Mucosa of stomach (tissue), 1 donor: Measurements from ENCODE around the gene PFKFB4.

Experiments
- H3K27me3 ChIP-seq: one replicate; pipeline ENCODE4 v1.7.0; 2013; ENCODE audit warnings: mild to moderate bottlenecking, low read length; ENCODE audit not compliant: control insufficient read depth, insufficient read depth
- H3K36me3 ChIP-seq: one replicate; pipeline ENCODE4 v1.7.0; 2013; ENCODE audit warnings: low read length; ENCODE audit not compliant: control insufficient read depth, insufficient read depth
- H3K4me1 ChIP-seq: one replicate; pipeline ENCODE4 v1.7.0; 2013; ENCODE audit warnings: mild to moderate bottlenecking, low read length; ENCODE audit not compliant: control insufficient read depth, insufficient read depth
- H3K4me3 ChIP-seq: one replicate; pipeline ENCODE4 v1.7.0; 2013; ENCODE audit warnings: low read length
- H3K9ac ChIP-seq: one replicate; pipeline ENCODE4 v1.7.0; 2013; ENCODE audit warnings: mild to moderate bottlenecking, low read length, moderate library complexity
- H3K9me3 ChIP-seq: one replicate; pipeline ENCODE4 v1.7.0; 2013; ENCODE audit warnings: mild to moderate bottlenecking, low read length, moderate library complexity; ENCODE audit not compliant: control insufficient read depth
- donor health status: Pancreatic carcinoma.

Gene PFKFB4

DNA sequence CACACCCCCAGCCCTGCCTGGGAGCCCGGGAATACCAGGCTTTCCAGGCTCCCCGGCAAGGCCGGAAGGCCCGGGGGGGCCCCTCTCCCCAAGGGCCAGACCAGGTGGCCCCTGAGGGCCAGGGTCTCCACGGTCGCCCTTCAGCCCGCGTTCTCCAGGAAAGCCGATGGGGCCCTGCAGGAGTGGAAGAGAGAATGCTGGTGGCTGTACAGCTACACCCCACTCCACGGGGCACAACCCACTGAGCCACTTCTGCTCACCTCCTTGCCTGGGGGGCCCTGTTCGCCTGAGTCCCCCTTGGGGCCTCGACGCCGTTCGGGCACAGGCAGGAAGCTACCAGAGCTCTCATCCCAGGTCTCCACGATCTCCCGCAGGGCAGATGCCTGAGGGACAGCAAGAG lies 18.8 kb upstream of the PFKFB4 start:
- Histone ChIP-seq H3K4me1 (no peaks in the 10 kb centered on the region), H3K27me3 (no peaks in the 10 kb centered on the region), H3K36me3 (no peaks in the 10 kb centered on the region), H3K4me3 (no peak overlapping the region), H3K9ac (no peak overlapping the region), H3K9me3 (no peaks in the 10 kb centered on the region)

DNA sequence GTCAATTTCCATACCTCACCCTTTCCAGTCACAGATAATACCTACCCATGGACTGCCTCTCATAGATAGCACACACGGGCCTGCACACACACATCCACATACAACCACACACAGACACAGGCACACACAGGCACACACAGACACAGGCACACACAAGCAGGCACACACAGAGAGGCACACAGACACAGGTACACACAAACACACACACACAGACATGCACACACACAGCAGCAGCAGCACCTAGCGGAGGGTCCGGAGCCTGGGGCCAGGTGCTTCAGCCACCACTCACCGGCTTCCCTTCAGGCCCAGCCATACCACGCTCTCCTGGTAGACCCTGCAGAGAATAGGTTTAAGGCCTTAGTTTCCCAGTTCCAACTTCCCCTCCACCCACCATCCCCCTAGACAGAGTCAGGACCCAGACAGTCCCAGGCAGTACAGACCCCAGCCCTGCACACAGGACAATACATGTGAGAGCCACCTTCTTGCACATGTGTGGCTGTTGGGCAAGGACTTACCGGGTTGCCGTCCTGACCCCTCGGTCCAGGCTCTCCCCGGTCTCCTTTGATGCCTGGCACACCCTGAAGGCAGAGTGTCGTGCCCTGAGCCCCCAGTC lies 17.5 kb upstream of the PFKFB4 start:
- H3K36me3 ChIP-seq: no peaks in the 10 kb centered on the region
- H3K9ac ChIP-seq: no peak overlapping the region
- no peaks in the 10 kb centered on the region for H3K27me3 ChIP-seq
- no peaks in the 10 kb centered on the region for H3K9me3 ChIP-seq
- no peaks in the 10 kb centered on the region for H3K4me1 ChIP-seq
- H3K4me3 ChIP-seq: no peak overlapping the region

DNA sequence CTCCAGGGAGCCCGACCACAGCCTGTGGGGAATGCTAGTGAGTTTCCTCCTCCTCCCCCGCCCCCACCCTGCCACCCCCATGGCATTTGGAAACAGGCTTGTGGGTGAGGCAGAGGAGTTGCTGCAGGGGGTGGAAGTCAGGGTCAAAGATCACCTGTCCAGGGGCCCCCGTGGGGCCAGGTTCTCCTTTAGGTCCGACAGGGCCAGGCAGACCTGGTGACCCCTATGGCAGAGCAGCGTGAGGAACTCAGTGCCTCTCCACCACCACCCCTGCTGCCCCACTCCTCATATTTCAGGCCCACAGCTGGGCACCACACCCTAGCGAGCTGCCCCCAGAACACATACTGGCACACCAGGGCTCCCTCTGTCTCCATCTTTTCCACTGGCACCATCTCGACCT lies 15.9 kb upstream of the PFKFB4 start:
- H3K27me3 ChIP-seq: no peaks in the 10 kb centered on the region

DNA sequence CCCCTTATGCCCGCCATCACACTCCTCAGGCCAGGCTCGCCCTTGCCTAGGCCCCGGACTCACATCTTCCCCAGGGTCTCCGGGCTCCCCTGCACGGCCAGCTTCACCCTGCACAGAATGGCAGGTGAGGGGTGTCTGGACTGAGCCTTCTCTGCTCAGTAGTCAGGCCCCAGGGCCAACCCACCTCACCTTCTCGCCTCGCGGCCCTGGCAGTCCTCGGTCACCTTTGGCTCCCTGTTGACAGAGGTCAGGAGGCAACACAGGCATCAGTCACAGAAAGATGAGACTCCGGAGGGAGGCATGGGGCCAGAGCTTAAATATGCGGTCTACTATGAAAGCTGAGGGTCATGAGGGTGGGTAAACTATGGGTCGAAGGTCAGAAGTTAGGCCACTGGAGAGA lies 15.3 kb upstream of the PFKFB4 start:
- Histone ChIP-seq H3K9me3 (no peaks in the 10 kb centered on the region), H3K9ac (no peak overlapping the region), H3K4me3 (no peak overlapping the region), H3K36me3 (no peaks in the 10 kb centered on the region), H3K4me1 (no peaks in the 10 kb centered on the region), H3K27me3 (no peaks in the 10 kb centered on the region)

More for the DNA sequence above, 15.9 kb upstream of the PFKFB4 start:
- no peaks in the 10 kb centered on the region for H3K4me1 ChIP-seq
- H3K9ac ChIP-seq: no peak overlapping the region
- H3K36me3 ChIP-seq: no peaks in the 10 kb centered on the region
- no peaks in the 10 kb centered on the region for H3K9me3 ChIP-seq
- no peak overlapping the region for H3K4me3 ChIP-seq

DNA sequence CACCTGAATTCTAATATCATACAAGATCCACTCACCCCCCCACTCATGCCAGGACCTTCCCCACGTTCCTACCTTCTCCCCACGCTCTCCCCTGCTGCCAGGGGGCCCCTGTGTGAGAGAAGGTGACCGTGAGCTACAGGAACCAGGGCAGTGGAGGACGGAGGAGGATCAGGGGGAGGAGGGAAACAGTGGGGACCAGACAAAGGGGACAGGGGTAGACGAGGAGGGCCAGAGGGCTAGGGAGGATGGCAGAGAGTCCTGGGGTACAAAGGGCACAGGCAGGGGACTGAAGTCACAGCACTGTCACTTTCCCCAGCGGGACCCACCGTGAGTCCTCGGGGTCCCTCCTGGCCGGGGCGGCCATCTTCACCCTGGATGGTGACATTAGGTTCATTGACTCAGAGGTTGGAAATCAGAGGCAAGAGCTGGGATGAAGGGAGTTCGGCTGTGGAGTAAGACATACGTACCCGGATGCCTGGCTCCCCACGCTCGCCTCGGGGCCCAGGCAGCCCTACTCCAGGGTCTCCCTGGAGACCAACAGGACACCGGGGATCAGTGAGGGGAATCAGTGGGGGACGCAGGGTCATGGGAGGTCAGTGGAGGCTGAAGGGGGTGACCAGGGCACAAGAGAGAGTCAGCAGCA lies 13.3 kb upstream of the PFKFB4 start:
- Histone ChIP-seq H3K4me3 (no peak overlapping the region), H3K4me1 (no peaks in the 10 kb centered on the region), H3K27me3 (no peaks in the 10 kb centered on the region), H3K9me3 (no peaks in the 10 kb centered on the region), H3K36me3 (no peaks in the 10 kb centered on the region), H3K9ac (no peak overlapping the region)

DNA sequence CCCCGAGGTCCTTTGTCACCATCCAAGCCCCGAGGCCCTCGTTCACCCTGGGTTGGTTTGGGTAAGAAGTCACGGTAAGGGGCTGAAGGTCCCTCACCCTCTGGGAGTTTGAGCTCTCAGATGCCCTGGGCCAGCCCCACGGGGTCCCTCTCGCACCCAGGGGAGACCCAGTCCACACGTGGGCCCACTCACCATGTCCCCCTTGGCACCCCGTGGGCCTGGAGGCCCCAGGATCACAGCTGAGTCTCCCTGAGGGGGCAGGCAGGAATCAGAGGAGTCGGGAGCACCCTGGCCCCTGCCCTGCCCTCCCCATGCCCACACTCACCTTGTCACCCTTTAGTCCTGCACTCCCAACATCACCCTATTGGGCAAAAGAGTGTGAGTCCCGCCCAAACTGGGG lies 12.8 kb upstream of the PFKFB4 start:
- Histone ChIP-seq H3K4me3 (no peak overlapping the region), H3K27me3 (no peaks in the 10 kb centered on the region), H3K9ac (no peak overlapping the region), H3K4me1 (no peaks in the 10 kb centered on the region), H3K9me3 (no peaks in the 10 kb centered on the region), H3K36me3 (no peaks in the 10 kb centered on the region)

DNA sequence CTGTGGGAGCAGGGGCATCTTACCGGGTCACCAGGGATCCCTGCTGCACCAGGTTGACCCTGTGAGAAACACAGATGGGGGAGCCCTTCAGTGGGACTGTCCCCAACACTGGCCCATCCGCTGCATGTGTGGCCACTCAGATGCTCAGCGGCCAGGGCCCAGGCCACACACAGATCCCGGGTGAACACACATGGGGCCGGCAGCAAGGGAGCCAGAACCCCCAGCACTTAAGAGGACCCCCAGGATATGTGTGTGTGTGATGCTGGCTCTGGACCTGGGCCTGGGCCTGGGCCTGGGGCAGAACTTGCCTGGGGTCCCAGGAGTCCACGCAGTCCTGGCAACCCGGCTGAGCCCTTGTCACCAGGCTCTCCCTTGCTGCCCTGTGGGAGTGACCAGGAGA lies 11.9 kb upstream of the PFKFB4 start:
- Histone ChIP-seq H3K36me3 (no peaks in the 10 kb centered on the region), H3K4me1 (no peaks in the 10 kb centered on the region), H3K27me3 (no peaks in the 10 kb centered on the region), H3K9me3 (no peaks in the 10 kb centered on the region), H3K9ac (no peak overlapping the region), H3K4me3 (no peak overlapping the region)

DNA sequence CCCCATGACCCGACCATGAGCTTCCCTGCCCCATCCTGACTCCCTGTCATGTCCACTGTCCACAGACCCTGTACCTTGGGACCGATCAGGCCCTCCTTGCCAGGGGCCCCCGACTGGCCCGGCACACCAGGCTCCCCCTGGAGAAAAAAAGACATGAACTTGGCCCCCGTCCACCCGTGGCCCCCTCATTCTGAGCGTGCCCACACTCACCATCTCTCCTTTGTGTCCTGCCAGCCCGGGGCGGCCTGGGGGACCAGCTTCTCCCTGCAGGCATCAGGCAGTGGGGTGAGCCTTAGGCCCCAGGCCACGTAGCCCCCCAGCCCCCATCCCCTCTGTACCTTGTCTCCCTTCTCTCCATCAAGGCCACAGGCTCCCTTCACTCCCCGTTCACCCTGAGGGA lies 10.9 kb upstream of the PFKFB4 start:
- Histone ChIP-seq H3K4me1 (no peaks in the 10 kb centered on the region), H3K27me3 (no peaks in the 10 kb centered on the region), H3K4me3 (no peak overlapping the region), H3K9ac (no peak overlapping the region), H3K9me3 (no peaks in the 10 kb centered on the region), H3K36me3 (no peaks in the 10 kb centered on the region)

DNA sequence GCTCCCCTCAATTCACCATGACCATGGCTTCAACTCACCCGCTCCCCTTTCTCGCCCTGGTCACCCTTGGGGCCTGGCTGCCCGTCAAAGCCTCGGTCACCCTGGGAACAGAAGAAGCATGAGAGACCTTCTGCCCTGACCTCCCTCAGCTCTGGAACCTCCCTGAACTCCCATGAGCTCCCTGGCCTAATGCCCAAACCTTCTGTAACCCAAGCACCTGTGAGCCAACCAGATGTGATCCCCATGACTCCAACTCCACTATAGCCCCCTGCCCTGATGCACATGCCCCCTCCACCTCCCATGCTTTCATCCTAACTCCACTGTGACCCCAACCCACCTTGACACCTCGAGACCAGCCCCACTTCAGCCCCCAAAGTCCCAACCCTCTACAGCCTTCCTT lies 10.5 kb upstream of the PFKFB4 start:
- Histone ChIP-seq H3K9ac (no peak overlapping the region), H3K27me3 (no peaks in the 10 kb centered on the region), H3K4me1 (no peaks in the 10 kb centered on the region), H3K36me3 (no peaks in the 10 kb centered on the region), H3K9me3 (no peaks in the 10 kb centered on the region), H3K4me3 (no peak overlapping the region)

DNA sequence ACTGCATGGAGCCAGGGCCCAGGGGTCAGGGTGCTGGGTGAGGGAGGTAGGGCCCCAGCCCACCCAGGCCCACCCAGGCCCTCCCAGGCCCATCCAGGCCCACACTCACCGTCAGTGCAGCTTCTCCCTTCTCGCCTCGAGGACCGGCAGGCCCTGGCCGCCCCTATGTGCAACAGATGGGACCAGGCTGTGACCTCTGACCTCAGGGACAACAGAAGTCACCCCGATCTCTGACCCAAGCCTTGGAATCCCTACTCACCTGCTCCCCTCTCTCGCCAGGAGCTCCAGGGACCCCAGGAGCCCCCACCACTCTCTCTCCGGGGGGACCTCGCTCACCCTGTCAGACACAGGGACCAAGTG lies 9.8 kb upstream of the PFKFB4 start:
- H3K36me3 ChIP-seq: no peaks in the 10 kb centered on the region
- H3K4me1 ChIP-seq: peaks cover under 1% of the 10 kb centered on the region
- H3K4me3 ChIP-seq: no peak overlapping the region
- H3K27me3 ChIP-seq: no peaks in the 10 kb centered on the region
- no peaks in the 10 kb centered on the region for H3K9me3 ChIP-seq
- no peak overlapping the region for H3K9ac ChIP-seq

DNA sequence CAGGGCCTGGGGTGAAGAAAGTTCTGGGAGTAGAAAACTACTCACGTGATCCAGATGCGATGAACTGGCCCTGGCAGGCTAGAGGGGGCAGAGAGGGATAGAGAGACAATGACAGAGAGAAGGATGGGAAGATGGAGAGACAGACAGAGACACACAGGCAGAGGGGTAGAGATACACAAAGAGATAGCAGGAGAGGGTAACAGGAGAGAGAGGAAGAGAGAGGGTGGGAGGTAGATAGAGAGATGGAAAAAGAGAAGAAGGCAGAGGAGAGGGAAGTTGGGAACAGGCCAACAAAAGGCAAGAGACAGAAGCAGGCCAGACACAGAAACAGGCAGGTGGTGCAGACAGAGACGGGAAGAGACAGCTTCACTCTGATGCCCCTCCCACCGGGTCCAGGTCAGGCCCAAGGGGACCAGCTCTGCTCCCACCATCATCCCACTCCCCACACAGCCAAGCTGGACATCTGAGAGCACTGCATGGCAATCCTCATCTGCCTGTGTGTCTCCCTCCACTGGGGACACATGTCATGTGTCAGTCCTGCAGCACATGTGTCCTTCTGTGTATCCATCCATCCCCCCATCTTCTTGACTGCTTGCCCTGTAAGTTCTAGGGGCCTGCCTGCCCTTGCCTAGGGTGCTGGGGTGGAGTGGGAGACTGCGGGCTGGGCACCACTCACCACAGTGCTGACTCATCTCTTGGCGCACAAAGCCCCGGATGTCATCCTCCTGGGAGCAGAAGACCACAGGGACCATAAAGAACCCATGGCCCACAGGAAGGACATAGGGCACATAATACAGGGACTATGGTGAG lies 9.2 kb upstream of the PFKFB4 start:
- H3K4me1 ChIP-seq: peaks cover 6% of the 10 kb centered on the region
- no peaks in the 10 kb centered on the region for H3K36me3 ChIP-seq
- H3K27me3 ChIP-seq: no peaks in the 10 kb centered on the region
- no peak overlapping the region for H3K9ac ChIP-seq
- H3K4me3 ChIP-seq: no peak overlapping the region
- no peaks in the 10 kb centered on the region for H3K9me3 ChIP-seq

DNA sequence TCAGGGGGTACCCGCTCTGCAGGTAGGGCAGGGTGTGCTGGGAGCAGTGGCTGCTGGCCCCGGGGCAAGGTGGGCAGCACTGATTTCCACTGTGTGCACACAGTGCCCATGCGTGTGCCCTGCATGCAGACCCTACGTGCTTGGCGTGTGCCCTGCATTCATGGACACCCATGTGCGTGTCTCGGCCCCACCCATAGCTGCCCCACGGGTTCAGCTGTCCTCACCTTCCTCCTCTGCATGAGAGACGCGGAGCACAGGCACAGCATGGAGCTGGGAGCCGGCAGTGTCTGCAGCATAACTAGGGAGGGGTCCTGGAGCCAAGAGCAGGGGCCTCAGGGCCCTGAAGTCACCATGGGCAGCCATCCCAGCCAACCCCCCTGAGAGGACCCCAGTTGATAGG lies 8.6 kb upstream of the PFKFB4 start:
- Histone ChIP-seq H3K9me3 (no peaks in the 10 kb centered on the region), H3K4me3 (no peak overlapping the region), H3K9ac (no peak overlapping the region), H3K4me1 (peaks cover 10% of the 10 kb centered on the region), H3K36me3 (no peaks in the 10 kb centered on the region), H3K27me3 (no peaks in the 10 kb centered on the region)
